ENCODE data around the gene PIEZO2. TPM values are rescaled to one million over a fixed set of nuclear protein-coding genes. Genes with fewer than 3 reads are reported as not detected.
"Not testable (repeated sequence)": the region's sequence is repeated elsewhere in the genome, so short reads cannot be mapped to it uniquely, and the experiment has no call there.

PIEZO2 gene
- total RNA-seq, 2 experiments from 2014 or later: not detected

- no peak for DNase-seq
- H3K27ac ChIP-seq (ENCODE audit: low read depth in 1 of 2, low read length in 2 of 2): no peak overlapping the region
- H3K9me3 ChIP-seq (ENCODE audit: control insufficient read depth in 1 of 2, insufficient read depth in 1 of 2, low read length in 2 of 2): peaks cover 0 to 10% of the 10 kb centered on the region in 2 experiments
- ChIA-PET POLR2A (no interaction called here), CTCF (no interaction called here)
- no peaks in the 10 kb centered on the region for H3K27me3 Mint-ChIP-seq
- intact Hi-C loops (cut with DNase I, micrococcal nuclease): no loop called here
- H3K4me1 Mint-ChIP-seq (ENCODE audit: low read depth): no peaks in the 10 kb centered on the region
- no peak overlapping the region for H3K4me3 Mint-ChIP-seq
- H3K4me3 ChIP-seq (ENCODE audit: low read length): no peak overlapping the region
- H3K36me3 Mint-ChIP-seq (ENCODE audit: low read depth): no peaks in the 10 kb centered on the region
- ATAC-seq (ENCODE audit: poor library complexity): no peak
- H3K4me1 ChIP-seq (ENCODE audit: insufficient read depth, low read length): no peaks in the 10 kb centered on the region
- no peaks in the 10 kb centered on the region for H3K9me3 Mint-ChIP-seq
- TF ChIP-seq CTCF (IDR thresholded peaks at IDR 0.05): no peak
- no peaks in the 10 kb centered on the region for H3K27me3 ChIP-seq (ENCODE audit: control insufficient read depth in 1 of 2, insufficient read depth in 2 of 2, low read length in 2 of 2)
- H3K27ac Mint-ChIP-seq: no peak overlapping the region
- H3K36me3 ChIP-seq (ENCODE audit: insufficient read depth, low read length): no peaks in the 10 kb centered on the region
Measured at GRCh38 chr18:11176481-11176881, 27.1 kb upstream of the PIEZO2 start.

GRCh38 chr18:11175266-11175979 is 26.1 kb upstream of the PIEZO2 start:
- H3K4me3 ChIP-seq (ENCODE audit: low read length): no peak overlapping the region
- Mint-ChIP-seq H3K27me3 (no peaks in the 10 kb centered on the region), H3K4me1 (ENCODE audit: low read depth) (no peaks in the 10 kb centered on the region), H3K9me3 (no peaks in the 10 kb centered on the region), H3K36me3 (ENCODE audit: low read depth) (no peaks in the 10 kb centered on the region), H3K27ac (no peak overlapping the region), H3K4me3 (no peak overlapping the region)
- H3K36me3 ChIP-seq (ENCODE audit: insufficient read depth, low read length): no peaks in the 10 kb centered on the region
- H3K4me1 ChIP-seq (ENCODE audit: insufficient read depth, low read length): no peaks in the 10 kb centered on the region
- no peak overlapping the region for H3K27ac ChIP-seq (ENCODE audit: low read depth in 1 of 2, low read length in 2 of 2)
- no peaks in the 10 kb centered on the region for H3K27me3 ChIP-seq (ENCODE audit: control insufficient read depth in 1 of 2, insufficient read depth in 2 of 2, low read length in 2 of 2)
- ATAC-seq (ENCODE audit: poor library complexity) (no peak), DNase-seq (no peak)
- no peak for TF ChIP-seq CTCF (IDR thresholded peaks at IDR 0.05)
- intact Hi-C loops (cut with DNase I, micrococcal nuclease): no loop called here
- POLR2A ChIA-PET: no interaction called here
- CTCF ChIA-PET: no interaction called here
- H3K9me3 ChIP-seq (ENCODE audit: control insufficient read depth in 1 of 2, insufficient read depth in 1 of 2, low read length in 2 of 2): peaks cover 0 to 10% of the 10 kb centered on the region in 2 experiments

- CTCF ChIA-PET; H3K4me1 ChIP-seq (ENCODE audit: insufficient read depth, low read length); H3K36me3 ChIP-seq (ENCODE audit: insufficient read depth, low read length); ATAC-seq (ENCODE audit: poor library complexity); H3K9me3 Mint-ChIP-seq; H3K27ac Mint-ChIP-seq; H3K4me1 Mint-ChIP-seq (ENCODE audit: low read depth); H3K27me3 Mint-ChIP-seq; H3K4me3 ChIP-seq (ENCODE audit: low read length); DNase-seq; H3K36me3 Mint-ChIP-seq (ENCODE audit: low read depth); H3K27me3 ChIP-seq (ENCODE audit: control insufficient read depth in 1 of 2, insufficient read depth in 2 of 2, low read length in 2 of 2); POLR2A ChIA-PET; H3K4me3 Mint-ChIP-seq; intact Hi-C loops (cut with DNase I, micrococcal nuclease); H3K9me3 ChIP-seq (ENCODE audit: control insufficient read depth in 1 of 2, insufficient read depth in 1 of 2, low read length in 2 of 2); H3K27ac ChIP-seq (ENCODE audit: low read depth in 1 of 2, low read length in 2 of 2): not testable (repeated sequence)
Measured at GRCh38 chr18:11174179-11174578, 24.8 kb upstream of the PIEZO2 start.

GRCh38 chr18:11167778-11168177 is 18.4 kb upstream of the PIEZO2 start:
- H3K27me3 ChIP-seq (ENCODE audit: control insufficient read depth in 1 of 2, insufficient read depth in 2 of 2, low read length in 2 of 2): no peaks in the 10 kb centered on the region
- DNase-seq: no peak
- H3K4me1 ChIP-seq (ENCODE audit: insufficient read depth, low read length): no peaks in the 10 kb centered on the region
- H3K4me3 ChIP-seq (ENCODE audit: low read length): no peak overlapping the region
- no peak overlapping the region for H3K27ac ChIP-seq (ENCODE audit: low read depth in 1 of 2, low read length in 2 of 2)
- ChIA-PET CTCF (no interaction called here), POLR2A (no interaction called here)
- Mint-ChIP-seq H3K9me3 (peaks cover 6% of the 10 kb centered on the region), H3K36me3 (ENCODE audit: low read depth) (no peaks in the 10 kb centered on the region), H3K27ac (no peak overlapping the region), H3K27me3 (peaks cover 25% of the 10 kb centered on the region), H3K4me3 (no peak overlapping the region), H3K4me1 (ENCODE audit: low read depth) (no peaks in the 10 kb centered on the region)
- TF ChIP-seq CTCF (IDR thresholded peaks at IDR 0.05): no peak
- no peaks in the 10 kb centered on the region for H3K36me3 ChIP-seq (ENCODE audit: insufficient read depth, low read length)
- H3K9me3 ChIP-seq (ENCODE audit: control insufficient read depth in 1 of 2, insufficient read depth in 1 of 2, low read length in 2 of 2): peaks cover 0 to 4% of the 10 kb centered on the region in 2 experiments
- ATAC-seq (ENCODE audit: poor library complexity): no peak
- intact Hi-C loops (cut with DNase I, micrococcal nuclease): no loop called here

Data from CD4-positive, alpha-beta T cell (primary cell).